Renal pelvis (tissue), 12 donors: Measurements from ENCODE around the gene TIGD3. TPM values are rescaled to one million over a fixed set of nuclear protein-coding genes. Genes with fewer than 3 reads are reported as not detected.
A peak's percentile ranks its signal among the peaks of the same experiment; 100 is the strongest.

ENCODE experiments used
- DNase-seq: peaks from one replicate; pipeline ENCODE4 v3.0.0-alpha.2; 2013
- long read RNA-seq, 16 experiments: transcript quantifications; one replicate each; lab custom pipeline, GENCODE V29; 2026
- polyA plus RNA-seq, 3 donors: library from polyadenylated mRNA; unstranded; fragments of 120-200 nt; gene quantifications; one replicate each; pipeline ENCODE4 v1.2.1, GENCODE V29; 2013; ENCODE audit not compliant: insufficient read length in 3 of 3

Gene TIGD3, protein sequence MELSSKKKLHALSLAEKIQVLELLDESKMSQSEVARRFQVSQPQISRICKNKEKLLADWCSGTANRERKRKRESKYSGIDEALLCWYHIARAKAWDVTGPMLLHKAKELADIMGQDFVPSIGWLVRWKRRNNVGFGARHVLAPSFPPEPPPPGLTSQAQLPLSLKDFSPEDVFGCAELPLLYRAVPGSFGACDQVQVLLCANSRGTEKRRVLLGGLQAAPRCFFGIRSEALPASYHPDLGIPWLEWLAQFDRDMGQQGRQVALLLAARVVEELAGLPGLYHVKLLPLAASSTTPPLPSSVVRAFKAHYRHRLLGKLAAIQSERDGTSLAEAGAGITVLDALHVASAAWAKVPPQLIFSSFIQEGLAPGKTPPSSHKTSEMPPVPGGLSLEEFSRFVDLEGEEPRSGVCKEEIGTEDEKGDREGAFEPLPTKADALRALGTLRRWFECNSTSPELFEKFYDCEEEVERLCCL
- polyA plus RNA-seq = under 1 TPM; 0.55 to 0.78 (median 0.61) TPM
- long read RNA-seq, donor 1 = 0 reads
- long read RNA-seq, donor 2 = 0 reads
- long read RNA-seq, donor 3, partial matches to known transcripts = 0 of 1 reads
- long read RNA-seq, donor 3, other reads (novel, unspliced or antisense) = 0 of 1 reads
- long read RNA-seq, donor 4 = 0 reads
- long read RNA-seq, donor 5, partial matches to known transcripts = 0 of 1 reads
- long read RNA-seq, donor 5, other reads (novel, unspliced or antisense) = 0 of 1 reads
- long read RNA-seq, donor 6 = 0 reads
- long read RNA-seq, donor 7, partial matches to known transcripts = 0 of 2 reads
- long read RNA-seq, donor 7, other reads (novel, unspliced or antisense) = 0 of 2 reads
- long read RNA-seq, donor 8 = 0 reads
- long read RNA-seq, donor 9, partial matches to known transcripts = 0 of 1 reads
- long read RNA-seq, donor 9, other reads (novel, unspliced or antisense) = 0 of 1 reads
- long read RNA-seq, donor 10 = 0 reads
- long read RNA-seq, donor 11 = 0 reads
- long read RNA-seq, donor 12, partial matches to known transcripts = 0 of 1 reads
- long read RNA-seq, donor 12, other reads (novel, unspliced or antisense) = 0 of 1 reads
- long read RNA-seq, donor 13, partial matches to known transcripts = 0 of 1 reads
- long read RNA-seq, donor 13, other reads (novel, unspliced or antisense) = 0 of 1 reads
- long read RNA-seq, donor 14 = 0 reads
- long read RNA-seq, donor 15 = 0 reads
- long read RNA-seq, donor 16 = 0 reads

- peak; percentile 97 for DNase-seq
These were observed at the start of gene TIGD3 for GRCh38 chr11:65354265-65355012. TIGD3 (plus strand) TSS chr11:65354751; CDS start chr11:65355809, 1,058 bp downstream.

GRCh38 chr11:65305501-65306268 is 48.9 kb upstream of the TIGD3 start:
- no peak for DNase-seq

DNA sequence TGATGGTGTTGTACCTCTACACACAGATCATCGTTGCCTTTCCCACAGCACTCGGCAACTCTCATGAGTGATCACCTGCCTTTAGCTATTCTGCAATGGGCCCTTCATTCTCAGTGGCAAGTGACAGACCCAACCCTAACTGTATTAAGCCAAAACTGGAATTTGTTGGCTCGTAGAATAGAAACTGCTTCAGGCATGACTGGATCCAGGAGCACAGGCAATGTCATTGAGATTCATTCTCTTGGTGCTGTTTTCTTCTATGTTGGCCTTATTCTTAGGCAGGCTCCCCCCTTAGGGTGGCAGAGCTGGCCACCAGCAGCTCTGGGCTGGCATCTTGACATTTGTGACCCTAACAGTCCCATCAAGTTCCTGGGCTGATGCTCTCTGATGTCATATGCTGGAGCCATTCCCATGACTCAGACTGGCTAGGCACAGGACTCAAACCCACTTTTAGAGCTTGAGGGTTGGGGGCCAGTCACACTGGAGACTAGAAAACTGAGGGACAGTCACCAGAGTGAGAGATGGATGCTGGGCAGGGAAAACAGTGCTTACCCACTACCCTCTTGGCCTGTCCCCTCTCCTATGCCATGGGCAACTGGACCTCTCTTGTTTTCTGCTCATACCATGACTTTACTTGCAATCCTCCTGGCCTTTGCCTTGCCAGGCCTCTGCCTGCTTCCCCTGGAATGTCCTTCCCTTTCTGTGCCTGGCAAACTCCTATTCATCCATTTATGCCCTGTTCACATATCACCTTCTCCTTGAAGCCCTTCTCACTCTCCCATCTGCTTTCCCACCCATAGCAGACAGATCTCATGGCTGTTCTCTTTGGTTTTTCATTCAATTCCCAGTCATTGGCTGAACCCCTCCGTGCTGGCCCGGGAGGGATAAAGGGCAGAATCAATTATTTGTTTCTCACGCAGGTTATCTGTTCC is 47.0 kb upstream of the TIGD3 start:
- DNase-seq = no peak

- DNase-seq = no peak
These were observed 46.2 kb upstream of the TIGD3 start for GRCh38 chr11:65308281-65308891.

GRCh38 chr11:65309006-65309405 is 45.5 kb upstream of the TIGD3 start:
- no peak for DNase-seq

DNA sequence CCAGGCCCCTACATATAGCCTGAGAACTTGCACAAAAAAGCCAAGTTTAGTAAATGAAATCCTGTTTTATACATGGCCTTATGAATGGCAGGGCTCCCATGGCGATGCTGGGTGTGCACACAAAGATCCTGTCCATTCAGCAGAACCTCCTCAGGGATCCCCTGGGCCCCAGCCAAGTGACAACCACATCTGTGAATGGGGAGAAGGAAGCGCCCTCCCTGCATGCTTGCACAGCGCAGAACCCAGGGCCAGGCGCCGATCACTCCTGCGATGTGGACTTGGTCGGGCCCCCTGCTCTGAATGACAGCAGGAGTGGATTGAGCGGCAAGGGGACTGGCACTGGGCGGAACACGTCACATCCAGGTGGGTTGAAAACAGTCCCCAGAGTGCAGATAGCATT is 44.3 kb upstream of the TIGD3 start:
- DNase-seq = no peak

DNA sequence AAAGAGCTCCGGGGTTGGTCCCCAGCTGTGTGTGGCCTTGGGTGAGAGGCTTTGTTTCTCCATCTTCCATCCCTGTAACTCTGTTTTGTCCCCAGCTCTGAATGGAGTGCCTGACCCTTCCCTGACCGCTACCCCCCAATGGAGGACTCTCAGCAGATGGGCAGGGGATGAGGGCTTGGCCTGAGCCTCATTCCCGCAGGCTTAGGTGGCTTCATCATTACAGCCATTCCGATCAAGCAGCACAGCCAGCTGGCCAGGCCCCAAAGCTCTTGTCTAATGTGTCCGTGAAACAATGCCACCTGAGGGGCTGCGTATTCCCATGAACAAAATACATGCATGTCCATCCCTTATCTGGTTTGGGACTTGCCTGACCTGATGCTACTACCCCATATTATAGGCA is 43.8 kb upstream of the TIGD3 start:
- no peak for DNase-seq

DNA sequence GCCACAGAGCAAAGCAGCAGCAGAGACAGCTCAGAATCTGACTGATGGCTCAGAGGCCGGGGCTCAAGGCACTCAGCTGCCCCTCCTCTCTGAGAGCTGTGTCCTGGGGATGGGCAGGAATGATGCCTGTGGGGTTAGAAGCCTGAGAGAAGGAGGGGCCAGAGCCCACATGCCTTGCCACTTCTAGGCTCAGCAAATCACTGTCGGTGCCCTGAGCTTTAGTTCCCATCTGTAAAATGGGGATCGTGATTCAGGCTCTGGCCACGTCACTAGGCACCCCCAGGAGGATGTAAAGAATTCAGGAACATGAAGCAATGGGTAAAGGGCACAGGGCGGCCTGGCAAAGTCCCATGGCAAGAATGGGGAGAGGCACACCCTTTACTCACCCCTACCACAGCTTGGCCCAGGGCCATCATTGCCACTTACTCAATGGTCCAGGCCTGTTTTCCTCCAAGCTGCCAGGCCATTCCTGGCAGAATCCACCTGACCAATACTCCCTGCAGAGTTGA is 43.3 kb upstream of the TIGD3 start:
- no peak for DNase-seq

GRCh38 chr11:65314501-65315203 is 39.9 kb upstream of the TIGD3 start, which contains the start of gene CDC42EP2:
CDC42EP2 (plus strand) TSS chr11:65314866; CDS start chr11:65320899, 6,033 bp downstream.
- DNase-seq = peak; percentile 85

DNA sequence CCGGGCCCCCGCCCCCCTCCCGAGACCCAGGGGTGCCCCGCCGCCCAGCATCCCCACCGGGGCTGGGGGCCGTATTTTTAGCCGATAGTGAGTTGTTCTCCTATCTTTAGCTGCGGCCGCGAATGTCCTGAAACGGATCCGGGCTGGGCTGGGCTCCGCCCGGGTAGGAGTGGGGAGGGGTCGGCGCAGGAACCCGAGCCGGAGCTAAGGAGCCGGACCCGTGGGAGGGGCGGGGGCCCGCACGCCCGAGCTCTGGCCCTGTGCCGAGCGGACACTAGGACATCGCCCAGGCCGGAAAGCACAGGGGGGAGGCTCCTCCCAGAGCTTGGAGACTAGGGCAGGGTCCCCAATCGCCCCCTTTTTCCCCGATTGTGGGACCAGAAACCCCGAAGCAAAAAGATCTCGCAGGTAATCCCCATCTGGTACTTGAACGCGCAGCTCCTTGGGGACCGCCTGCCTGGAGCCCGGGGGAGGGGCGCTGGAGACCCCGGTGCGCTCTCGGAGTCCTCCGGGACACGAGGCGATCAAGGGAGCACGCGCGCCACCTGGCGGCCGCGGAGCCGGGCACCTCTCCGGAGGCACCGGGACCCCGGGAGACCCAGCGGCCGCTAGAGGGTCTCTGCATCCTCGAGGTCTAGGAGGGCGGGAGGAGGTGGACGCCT is 39.2 kb upstream of the TIGD3 start:
- peak; percentile 89 for DNase-seq

- no peak for DNase-seq
These were observed 38.7 kb upstream of the TIGD3 start for GRCh38 chr11:65315866-65316226.

- no peak for DNase-seq
These were observed 38.1 kb upstream of the TIGD3 start for GRCh38 chr11:65316227-65317024.

- DNase-seq = peak; percentile 71
These were observed 37.3 kb upstream of the TIGD3 start for GRCh38 chr11:65317025-65317786.

GRCh38 chr11:65320386-65321075 is 34.0 kb upstream of the TIGD3 start:
- DNase-seq = no peak

DNA sequence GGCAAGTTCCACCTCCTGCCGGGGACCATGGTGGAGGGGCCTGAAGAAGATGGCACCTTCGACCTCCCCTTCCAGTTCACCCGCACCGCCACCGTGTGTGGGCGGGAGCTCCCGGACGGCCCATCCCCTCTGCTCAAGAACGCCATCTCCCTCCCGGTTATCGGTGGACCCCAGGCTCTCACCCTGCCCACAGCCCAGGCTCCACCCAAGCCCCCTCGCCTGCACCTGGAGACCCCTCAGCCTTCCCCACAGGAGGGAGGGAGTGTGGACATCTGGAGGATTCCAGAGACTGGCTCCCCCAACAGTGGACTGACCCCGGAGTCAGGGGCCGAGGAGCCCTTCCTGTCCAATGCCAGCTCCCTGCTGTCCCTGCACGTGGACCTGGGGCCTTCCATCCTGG is 33.5 kb upstream of the TIGD3 start:
- DNase-seq = no peak
